ENCODE measurements around the gene CCDC63. TPM values are rescaled to one million over a fixed set of nuclear protein-coding genes. Genes with fewer than 3 reads are reported as not detected.

The CCDC63 gene
- total RNA-seq (2011; cell fraction: chromatin; rRNA removed; ENCODE audit: low replicate concordance) = not detected in 2 replicates
- not detected in 2 replicates for total RNA-seq (2011; cell fraction: nucleolus; rRNA removed)
- not detected in 2 replicates for total RNA-seq (2011; cell fraction: nucleoplasm; rRNA removed)
- total RNA-seq (2014; rRNA removed) (not detected in 2 replicates), total RNA-seq (2014; rRNA removed; fragmentation: Illumina TruSeq; extraction: Trizol) (not detected in 2 replicates), total RNA-seq (2015; rRNA removed; fragmentation: Illumina TruSeq; extraction: Trizol) (not detected in 2 replicates), total RNA-seq (2021) (not detected in 2 replicates), polyA plus RNA-seq (2011; rRNA removed) (not detected in 2 replicates), polyA plus RNA-seq (2014; fragmentation: Illumina TruSeq; extraction: Trizol) (not detected in 2 replicates), polyA plus RNA-seq (2014; fragmentation: Nextera tagmentation; extraction: Ambion mirVana) (not detected), polyA plus RNA-seq (2014; rRNA removed) (not detected in 2 replicates), polyA minus RNA-seq (2011; rRNA and poly(A)+ RNA removed) (not detected in 2 replicates), Bru-seq, nascent RNA (percentile 17 among the genes with signal in this experiment), BruChase-seq, experiment 1, labeled RNA remaining after a 2-hour chase (percentile 15 among the genes with signal in this experiment), BruChase-seq, experiment 2, labeled RNA remaining after a 6-hour chase (percentile 8 among the genes with signal in this experiment)
- polyA plus RNA-seq (2011; cell fraction: cytosol; rRNA removed) = not detected in 2 replicates
- polyA plus RNA-seq (2011; cell fraction: nucleus; rRNA removed) = not detected in 2 replicates
- polyA plus RNA-seq (2012) = not detected in 2 replicates
- polyA minus RNA-seq (2011; cell fraction: cytosol; rRNA and poly(A)+ RNA removed) = not detected in 2 replicates
- not detected in 2 replicates for polyA minus RNA-seq (2011; cell fraction: nucleus; rRNA and poly(A)+ RNA removed)
- long read RNA-seq, experiment 1 = 0 reads
- long read RNA-seq, experiment 2 = 0 reads
- long read RNA-seq, experiment 3 = 0 reads

GRCh38 chr12:110846615-110847566 is at the start of gene CCDC63:
Gene CCDC63 (plus strand): TSS chr12:110846987. CDS start chr12:110852955, 5,968 bp downstream.
- 8% methylated on average over 49 of the region's 60 CpGs for WGBS (ENCODE audit: insufficient coverage, low coverage, missing lambda C conversion rate)
- no TSS peak for BruUV-seq (replicated peaks)
- H3K4me2 ChIP-seq (ENCODE audit: insufficient read depth, low read length) = peak within 1 kb of the TSS; percentile 40
- H3K4me1 ChIP-seq (replicated peaks in 1 of 2; ENCODE audit: control insufficient read depth in 2 of 2, insufficient read depth in 2 of 2, low read length in 2 of 2) = peaks cover 0 to 6% of the 10 kb centered on the region in 2 experiments; a peak in 2 of 5 replicates
- H3K4me3 ChIP-seq = peak within 1 kb of the TSS; percentile 36
- peak within 1 kb of the TSS; percentile 41 for H2AFZ ChIP-seq (ENCODE audit: low read depth, low read length)
- H3K9me1 ChIP-seq (ENCODE audit: control insufficient read depth, insufficient read depth, low read length) = no peaks in the 10 kb centered on the region
- ChIA-PET POLR2A (interaction anchor here (0.6 to 1.0 kb wide), 5 partner anchors 13 to 116 kb away, joined by 3 to 4 read pairs (median 3); no protein-coding TSS in a partner anchor), CTCF (ENCODE audit: low intra/inter-chr PET ratio) (interaction anchor here (0.9 kb wide), 1 partner anchor 41 kb away, joined by 3 read pairs; no protein-coding TSS in a partner anchor)
- in situ Hi-C loops (cut with MboI) (no loop called here), intact Hi-C loops (cut with micrococcal nuclease) (loop anchor here (5.0 kb wide), 1 partner anchor 45 kb away; no protein-coding TSS in a partner anchor)
- FAIRE-seq (peak; percentile 40), ATAC-seq (peak; percentile 96), DNase-seq (ENCODE audit: extremely low read depth in 1 of 4, low spot score in 3 of 4) (peak; percentile 50 to 61 (median 56))
- no peaks in the 10 kb centered on the region for H4K20me1 ChIP-seq (replicated peaks; ENCODE audit: control insufficient read depth, insufficient read depth, low read length)
- H3K9me3 ChIP-seq (replicated peaks; ENCODE audit: control insufficient read depth, insufficient read depth, low read depth, low read length) = no peaks in the 10 kb centered on the region
- H3K9ac ChIP-seq (ENCODE audit: insufficient read depth in 1 of 2, low read depth in 2 of 2, low read length in 2 of 2) = peak within 1 kb of the TSS in 1 of 2 experiments; percentile 85; a peak in 2 of 4 replicates
- H3K79me2 ChIP-seq (ENCODE audit: control insufficient read depth, insufficient read depth, low read length) = no peaks in the 10 kb centered on the region
- no peak within 1 kb of the TSS for H3K27ac ChIP-seq (ENCODE audit: extremely low read depth, low read depth, low read length)
- peaks cover 24 to 55% of the 10 kb centered on the region in 2 experiments; a peak in 4 of 5 replicates for H3K27me3 ChIP-seq (ENCODE audit: control insufficient read depth in 2 of 2, insufficient read depth in 2 of 2, low read length in 2 of 2)
- H3K36me3 ChIP-seq (ENCODE audit: control insufficient read depth, insufficient read depth, low read length) = no peaks in the 10 kb centered on the region
- TF ChIP-seq TRIM24 (IDR thresholded peaks at IDR 0.05) (peak in 1 of 2 experiments; percentile 63; a peak in 2 of 4 replicates), ZBTB9 (CRISPR knock-in tag; IDR thresholded peaks at IDR 0.05) (peak; percentile 25; the same call in 1 of the 2 replicates), JUNB (CRISPR knock-in tag; conservative IDR thresholded peaks at IDR 0.05) (no peak), RAD21 (CRISPR knock-in tag; conservative IDR thresholded peaks at IDR 0.05 in 1 of 2, IDR thresholded peaks at IDR 0.05 in 1 of 2) (peak; percentile 34 to 46), CTBP1 (IDR thresholded peaks at IDR 0.05; ENCODE audit: borderline replicate concordance) (peak; percentile 31; the same call in 1 of the 2 replicates), SIX5 (IDR thresholded peaks at IDR 0.05; ENCODE audit: borderline replicate concordance in 1 of 2, insufficient read depth in 1 of 2, low read depth in 1 of 2, low read length in 2 of 2) (no peak), ZNF175 (CRISPR knock-in tag; IDR thresholded peaks at IDR 0.05; ENCODE audit: low read depth) (no peak), ARID2 (IDR thresholded peaks at IDR 0.05) (peak; percentile 87), MNT (conservative IDR thresholded peaks at IDR 0.05) (no peak), E2F3 (CRISPR knock-in tag; IDR thresholded peaks at IDR 0.05) (no peak), ZNF764 (CRISPR knock-in tag; IDR thresholded peaks at IDR 0.05; ENCODE audit: low read depth) (no peak)
- TF ChIP-seq, protein P1, sequence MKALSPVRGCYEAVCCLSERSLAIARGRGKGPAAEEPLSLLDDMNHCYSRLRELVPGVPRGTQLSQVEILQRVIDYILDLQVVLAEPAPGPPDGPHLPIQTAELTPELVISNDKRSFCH (CRISPR knock-in tag; IDR thresholded peaks at IDR 0.05) = no peak
- TF ChIP-seq, protein P1 (tag; IDR thresholded peaks at IDR 0.05) = no peak

Measured in K562 (cell line).